HG02759 (cell line): ENCODE measurements around the gene CD276.

Source experiments
- ATAC-seq: cut with Tn5 transposase; IDR thresholded peaks from one replicate; pipeline ENCODE4 v1.9.1; 2021; ENCODE audit warnings: mild to moderate bottlenecking, moderate library complexity; ENCODE audit not compliant: unreplicated experiment

Gene CD276

GRCh38 chr15:73763931-73764330 lies 79.7 kb downstream of the CD276 start:
- no peak for ATAC-seq
